Caco-2 (cell line): ENCODE measurements around the gene PLD2. TPM values are rescaled to one million over a fixed set of nuclear protein-coding genes. Genes with fewer than 3 reads are reported as not detected.
"Not testable (repeated sequence)": the region's sequence is repeated elsewhere in the genome, so short reads cannot be mapped to it uniquely, and the experiment has no call there.

ENCODE experiments used
- BruUV-seq: library from RNA; stranded (reverse); fragments of 400-500 nt; replicated peaks from 2 replicates; lab custom pipeline; 2021; lab: Mats Ljungman, UMichigan
- CTCF ChIA-PET: fragments of 300-600 bp; sonication (Branson Sonifier 250); formaldehyde crosslinking; loops from one replicate; lab custom pipeline; 2022; ENCODE audit warnings: antibody characterized with exemption; lab: Charles Lee
- POLR2A ChIA-PET: fragments of 300-600 bp; sonication (Branson Sonifier 250); formaldehyde crosslinking; loops from one replicate; lab custom pipeline; 2022; ENCODE audit warnings: antibody characterized with exemption; lab: Charles Lee
- DNase-seq, 2 experiments: peaks; one replicate each; pipeline versions ENCODE4 v3.0.0 to v3.0.0-alpha.2; 2020 to 2022
- H3K27me3 ChIP-seq: replicated peaks from 2 replicates; pipeline ENCODE4 v1.6.0; 2011; ENCODE audit warnings: low read length; ENCODE audit not compliant: control insufficient read depth, insufficient read depth
- H3K36me3 ChIP-seq: 2 replicates; pipeline ENCODE4 v1.5.1; 2011; ENCODE audit warnings: low read length; ENCODE audit not compliant: control insufficient read depth, insufficient read depth
- H3K4me1 ChIP-seq: fragments of 250-450 bp; sonication (Bioruptor Pico); 2 replicates; pipeline ENCODE4 v1.5.1; 2020; ENCODE audit warnings: mild to moderate bottlenecking
- H3K4me3 ChIP-seq: 2 replicates; pipeline ENCODE4 v1.5.1; 2011; ENCODE audit warnings: low read depth, mild to moderate bottlenecking, control low read depth, low read length
- H3K9me3 ChIP-seq: fragments of 250-450 bp; sonication (Bioruptor Pico); 2 replicates; pipeline ENCODE4 v1.5.1; 2020; ENCODE audit warnings: mild to moderate bottlenecking, moderate library complexity
- H3K27ac Mint-ChIP-seq: one replicate; pipeline ENCODE4 v1.8.0; 2022; ENCODE audit warnings: mixed read lengths; ENCODE audit not compliant: unreplicated experiment
- H3K27me3 Mint-ChIP-seq: one replicate; pipeline ENCODE4 v1.8.0; 2022; ENCODE audit warnings: mixed read lengths; ENCODE audit not compliant: insufficient read depth, unreplicated experiment
- H3K36me3 Mint-ChIP-seq: one replicate; pipeline ENCODE4 v1.8.0; 2022; ENCODE audit warnings: mild to moderate bottlenecking, mixed read lengths; ENCODE audit not compliant: insufficient read depth, unreplicated experiment
- H3K4me1 Mint-ChIP-seq: one replicate; pipeline ENCODE4 v1.8.0; 2022; ENCODE audit warnings: low read depth, mixed read lengths; ENCODE audit not compliant: unreplicated experiment
- H3K4me3 Mint-ChIP-seq: one replicate; pipeline ENCODE4 v1.8.0; 2022; ENCODE audit warnings: mild to moderate bottlenecking, moderate library complexity, mixed read lengths; ENCODE audit not compliant: unreplicated experiment
- H3K9me3 Mint-ChIP-seq: one replicate; pipeline ENCODE4 v1.8.0; 2022; ENCODE audit warnings: mixed read lengths; ENCODE audit not compliant: unreplicated experiment
- CTCF ChIP-seq, 2 experiments: fragments of 200-600 bp in 1 of 2; IDR thresholded peaks; 1 replicate in 1 of 2; 2 replicates in 1 of 2; pipeline versions ENCODE4 v1.5.1 to v1.8.0; 2011 to 2022; ENCODE audit warnings: antibody characterized with exemption in 1 of 2, control low read depth in 1 of 2, inconsistent platforms in 1 of 2, low read depth in 1 of 2, low read length in 1 of 2, mild to moderate bottlenecking in 1 of 2, moderate library complexity in 1 of 2; ENCODE audit not compliant: insufficient read depth in 1 of 2, severe bottlenecking in 1 of 2, unreplicated experiment in 1 of 2
- intact Hi-C: fragments of 100-400 bp; cut with micrococcal nuclease; formaldehyde crosslinking; loops from one replicate; pipeline ENCODE4 v1.10.0; 2022; ENCODE audit not compliant: unreplicated experiment
- total RNA-seq: library from RNA; stranded (reverse); gene quantifications from 2 replicates; pipeline ENCODE4 v1.2.3, GENCODE V29; 2022

PLD2 gene
- total RNA-seq, 1 experiment from 2014 or later, result 47.2 TPM

- Mint-ChIP-seq H3K4me3 (no peak overlapping the region), H3K27me3 (no peaks in the 10 kb centered on the region), H3K4me1 (no peaks in the 10 kb centered on the region), H3K36me3 (peaks cover 13% of the 10 kb centered on the region), H3K27ac (no peak overlapping the region), H3K9me3 (no peaks in the 10 kb centered on the region)
- H3K9me3 ChIP-seq, result no peaks in the 10 kb centered on the region
- H3K4me1 ChIP-seq, result no peaks in the 10 kb centered on the region
- no peak for TF ChIP-seq CTCF (IDR thresholded peaks at IDR 0.05; ENCODE audit: insufficient read depth in 1 of 2, low read depth in 1 of 2, low read length in 1 of 2, severe bottlenecking in 1 of 2, unreplicated experiment in 1 of 2)
- no peaks in the 10 kb centered on the region for H3K36me3 ChIP-seq
- H3K4me3 ChIP-seq, result no peak overlapping the region
- no peaks in the 10 kb centered on the region for H3K27me3 ChIP-seq
- intact Hi-C loops, result no loop called here
- BruUV-seq, result no TSS peak
- DNase-seq, result no peak
- ChIA-PET POLR2A (no interaction called here), CTCF (no interaction called here)
These were observed 15.9 kb downstream of the PLD2 start for GRCh38 chr17:4822835-4823234.

- ChIA-PET POLR2A (interaction anchor here (0.6 kb wide), 1 partner anchor 44 kb away, joined by 3 read pairs; no protein-coding TSS in a partner anchor), CTCF (no interaction called here)
- intact Hi-C loops, result no loop called here
- peaks cover 13% of the 10 kb centered on the region for H3K36me3 Mint-ChIP-seq
- DNase-seq, result no peak
- no peaks in the 10 kb centered on the region for H3K27me3 Mint-ChIP-seq
- no peak overlapping the region for H3K27ac Mint-ChIP-seq
- Histone ChIP-seq H3K4me3 (no peak overlapping the region), H3K4me1 (no peaks in the 10 kb centered on the region), H3K36me3 (no peaks in the 10 kb centered on the region), H3K9me3 (no peaks in the 10 kb centered on the region), H3K27me3 (no peaks in the 10 kb centered on the region)
- H3K4me1 Mint-ChIP-seq, result no peaks in the 10 kb centered on the region
- no peak for TF ChIP-seq CTCF (IDR thresholded peaks at IDR 0.05; ENCODE audit: insufficient read depth in 1 of 2, low read depth in 1 of 2, low read length in 1 of 2, severe bottlenecking in 1 of 2, unreplicated experiment in 1 of 2)
- H3K9me3 Mint-ChIP-seq, result no peaks in the 10 kb centered on the region
- no peak overlapping the region for H3K4me3 Mint-ChIP-seq
- BruUV-seq, result no TSS peak
These were observed 16.6 kb downstream of the PLD2 start for GRCh38 chr17:4823373-4824089.

GRCh38 chr17:4827399-4827798 is 20.4 kb downstream of the PLD2 start:
- H3K4me3 ChIP-seq, result no peak overlapping the region
- DNase-seq, result no peak
- Mint-ChIP-seq H3K27me3 (no peaks in the 10 kb centered on the region), H3K27ac (no peak overlapping the region), H3K9me3 (no peaks in the 10 kb centered on the region), H3K36me3 (peaks cover 1% of the 10 kb centered on the region), H3K4me3 (no peak overlapping the region), H3K4me1 (no peaks in the 10 kb centered on the region)
- BruUV-seq, result no TSS peak
- ChIA-PET POLR2A (no interaction called here), CTCF (no interaction called here)
- no peaks in the 10 kb centered on the region for H3K4me1 ChIP-seq
- H3K36me3 ChIP-seq, result no peaks in the 10 kb centered on the region
- no peaks in the 10 kb centered on the region for H3K27me3 ChIP-seq
- H3K9me3 ChIP-seq, result no peaks in the 10 kb centered on the region
- intact Hi-C loops, result no loop called here
- no peak for TF ChIP-seq CTCF (IDR thresholded peaks at IDR 0.05; ENCODE audit: insufficient read depth in 1 of 2, low read depth in 1 of 2, low read length in 1 of 2, severe bottlenecking in 1 of 2, unreplicated experiment in 1 of 2)

- H3K9me3 Mint-ChIP-seq, DNase-seq, POLR2A ChIA-PET, intact Hi-C loops, H3K9me3 ChIP-seq, H3K27me3 Mint-ChIP-seq, BruUV-seq, H3K27me3 ChIP-seq, H3K4me1 Mint-ChIP-seq, H3K36me3 ChIP-seq, CTCF ChIA-PET: not testable (repeated sequence)
- H3K4me3 Mint-ChIP-seq, result peak overlapping the region; percentile 99
- Histone ChIP-seq H3K4me3 (peak overlapping the region; percentile 78), H3K4me1 (peaks cover 13% of the 10 kb centered on the region)
- H3K27ac Mint-ChIP-seq, result peak overlapping the region; percentile 95
- H3K36me3 Mint-ChIP-seq, result peaks cover 17% of the 10 kb centered on the region
These were observed 25.9 kb downstream of the PLD2 start for GRCh38 chr17:4832829-4833177.
